CD4-positive, alpha-beta T cell treated with Interferon alpha-2 for 1 hour (primary cell): ENCODE measurements around the gene C4BPA.

Experiments
- DNase-seq, 2 donors: peaks; one replicate each; pipeline ENCODE4 v3.0.0-alpha.2; 2020 to 2022

Gene C4BPA

GRCh38 chr1:207103892-207104373, at the start of gene C4BPA:
Gene C4BPA (plus strand): TSS chr1:207104233. CDS start chr1:207113026, 8,793 bp downstream.
- DNase-seq: no peak

- DNase-seq: no peak
These were observed 49.5 kb upstream of the C4BPA start for GRCh38 chr1:207054491-207054890.

GRCh38 chr1:207055386-207056001, 48.5 kb upstream of the C4BPA start:
- no peak for DNase-seq

GRCh38 chr1:207056673-207057072, 47.4 kb upstream of the C4BPA start:
- DNase-seq: no peak

- DNase-seq: no peak
These were observed 45.8 kb upstream of the C4BPA start for GRCh38 chr1:207058252-207058651.

- DNase-seq: no peak
These were observed 44.9 kb upstream of the C4BPA start for GRCh38 chr1:207058878-207059867.

- no peak for DNase-seq
These were observed 44.2 kb upstream of the C4BPA start for GRCh38 chr1:207059881-207060280.

GRCh38 chr1:207060596-207060995, 43.4 kb upstream of the C4BPA start:
- DNase-seq: no peak

- no peak for DNase-seq
These were observed 42.0 kb upstream of the C4BPA start for GRCh38 chr1:207062058-207062457.

GRCh38 chr1:207063014-207063413, 41.0 kb upstream of the C4BPA start:
- DNase-seq: no peak

GRCh38 chr1:207064561-207064960, 39.5 kb upstream of the C4BPA start:
- DNase-seq: no peak

- no peak for DNase-seq
These were observed 36.8 kb upstream of the C4BPA start for GRCh38 chr1:207067185-207067584.

- DNase-seq: no peak
These were observed 36.4 kb upstream of the C4BPA start for GRCh38 chr1:207067665-207068064.

GRCh38 chr1:207069061-207069460, 35.0 kb upstream of the C4BPA start:
- DNase-seq: no peak

- DNase-seq: no peak
These were observed 34.1 kb upstream of the C4BPA start for GRCh38 chr1:207069858-207070506.

GRCh38 chr1:207070811-207071210, 33.2 kb upstream of the C4BPA start:
- no peak for DNase-seq

GRCh38 chr1:207071426-207071825, 32.6 kb upstream of the C4BPA start:
- DNase-seq: no peak

GRCh38 chr1:207072233-207072632, 31.8 kb upstream of the C4BPA start:
- DNase-seq: no peak

GRCh38 chr1:207073906-207074820, 29.9 kb upstream of the C4BPA start:
- no peak for DNase-seq

- DNase-seq: no peak
These were observed 27.7 kb upstream of the C4BPA start for GRCh38 chr1:207076181-207076955.

- DNase-seq: no peak
These were observed 27.0 kb upstream of the C4BPA start for GRCh38 chr1:207077012-207077411.
